Dermis blood vessel endothelial cell (primary cell): ENCODE results near the gene CNGB1. TPM values are rescaled to one million over a fixed set of nuclear protein-coding genes. Genes with fewer than 3 reads are reported as not detected.
"Not testable (repeated sequence)": the region's sequence is repeated elsewhere in the genome, so short reads cannot be mapped to it uniquely, and the experiment has no call there.

Source experiments
- DNase-seq: peaks from one replicate; pipeline ENCODE4 v3.0.0; 2010
- total RNA-seq: library from RNA; depleted of rRNA; stranded (reverse); fragments of >200 nt; gene quantifications from 2 replicates; pipeline ENCODE4 v1.2.3, GENCODE V29; 2014

The CNGB1 gene
- total RNA-seq, 1 donor from 2014 or later = not detected

- no peak for DNase-seq
These were observed 86.8 kb downstream of the CNGB1 start for GRCh38 chr16:57883953-57884654.

- no peak for DNase-seq
These were observed 87.4 kb downstream of the CNGB1 start for GRCh38 chr16:57883480-57883879.

- DNase-seq = no peak
These were observed 88.1 kb downstream of the CNGB1 start for GRCh38 chr16:57882792-57883191.

DNA sequence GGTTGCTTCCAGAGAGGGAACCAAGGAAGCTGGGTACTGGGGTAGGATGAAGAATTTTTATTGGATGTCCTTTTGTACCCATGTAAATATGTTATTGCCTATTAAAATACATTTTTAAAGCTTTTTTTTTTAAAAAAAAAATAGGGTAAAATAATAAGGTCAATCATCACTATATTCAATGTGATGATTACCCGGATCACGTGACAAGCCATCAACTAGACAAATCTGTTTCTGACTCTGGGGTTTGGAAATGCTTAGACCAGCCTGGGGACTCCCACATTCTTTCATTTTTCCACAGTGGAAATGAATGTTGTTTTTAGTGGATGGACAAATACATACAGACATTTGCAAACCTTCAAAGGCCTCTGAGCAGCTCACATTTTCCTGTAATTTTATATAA is 88.7 kb downstream of the CNGB1 start:
- DNase-seq = no peak

GRCh38 chr16:57878586-57878985 is 92.3 kb downstream of the CNGB1 start:
- no peak for DNase-seq

GRCh38 chr16:57876210-57876609 is 94.7 kb downstream of the CNGB1 start:
- no peak for DNase-seq

DNA sequence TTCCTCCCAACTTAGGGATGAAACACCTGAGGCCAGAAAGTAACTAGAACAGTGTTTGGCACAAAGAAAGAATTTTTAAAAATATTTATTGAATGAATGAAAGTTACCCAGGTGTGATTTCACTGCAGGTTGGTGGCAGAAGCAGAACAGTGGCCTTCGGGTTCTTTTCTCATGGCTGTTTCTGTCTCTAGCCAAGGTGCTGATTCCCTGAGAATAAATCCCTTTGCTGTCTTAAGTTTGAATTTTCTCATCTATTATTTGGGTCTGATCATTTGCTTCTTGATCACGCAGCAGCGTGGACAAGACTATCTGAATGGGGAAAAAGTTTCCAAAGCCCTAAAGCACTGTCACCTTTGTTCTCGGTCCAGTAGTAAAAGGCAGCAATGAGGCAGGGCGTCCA is 95.6 kb downstream of the CNGB1 start:
- DNase-seq = no peak

DNA sequence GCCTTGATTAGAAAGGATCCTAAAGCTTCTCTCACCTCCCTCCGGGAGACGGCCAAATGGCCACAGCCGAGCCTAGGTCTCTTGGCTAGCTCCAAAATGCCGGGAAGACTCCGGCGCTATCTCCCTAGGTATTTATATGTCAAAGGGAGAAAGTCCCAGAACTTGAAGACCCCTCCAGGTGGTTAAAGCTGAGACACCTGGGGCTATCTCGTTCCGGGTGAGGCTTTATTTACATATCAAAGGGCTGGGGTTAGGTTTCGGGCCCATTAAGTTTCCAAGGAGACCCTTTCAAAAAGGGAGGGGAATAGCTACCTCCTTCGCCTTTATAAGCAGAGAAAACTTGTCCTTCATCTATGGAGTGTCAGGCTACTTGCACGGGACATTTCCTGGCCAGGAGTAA is 97.7 kb downstream of the CNGB1 start:
- no peak for DNase-seq

DNA sequence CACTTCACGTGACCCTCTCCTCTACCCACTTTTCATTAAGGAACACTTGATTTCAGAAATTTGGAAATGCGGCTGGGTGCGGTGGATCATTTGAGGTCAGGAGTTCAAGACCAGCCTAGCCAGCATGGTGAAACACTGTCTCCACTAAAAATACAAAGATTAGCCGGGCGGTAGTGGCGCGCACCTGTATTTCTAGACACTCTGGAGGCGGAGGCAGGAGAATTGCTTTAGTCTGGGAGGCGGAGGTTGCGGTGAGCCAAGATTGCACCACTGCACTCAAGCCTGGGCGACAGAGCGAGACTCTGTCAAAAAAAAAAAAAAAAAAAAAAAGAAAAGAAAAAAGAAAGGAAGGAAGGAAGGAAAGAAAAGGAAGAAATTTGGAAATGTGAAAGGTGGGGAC is 98.2 kb downstream of the CNGB1 start:
- not testable (repeated sequence) for DNase-seq

DNA sequence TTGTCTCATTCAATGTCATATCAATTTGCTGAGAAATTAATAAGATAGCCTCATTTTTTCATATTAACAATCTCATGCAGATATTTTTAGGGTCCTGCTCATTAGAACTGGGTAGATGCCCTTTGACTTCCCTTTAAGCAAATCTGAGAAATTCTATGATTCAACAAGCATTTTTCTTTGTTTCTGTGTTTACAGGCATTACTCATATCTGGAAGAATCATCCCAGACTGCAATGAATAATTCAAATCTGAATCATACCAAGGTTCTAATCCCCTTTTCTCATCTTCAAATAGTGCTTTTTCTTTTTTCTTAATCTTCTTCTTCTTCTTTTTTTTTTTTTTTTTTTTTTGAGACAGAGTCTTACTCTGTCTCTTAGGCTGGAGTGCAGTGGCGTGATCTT is 99.5 kb downstream of the CNGB1 start:
- DNase-seq = peak; percentile 41

DNA sequence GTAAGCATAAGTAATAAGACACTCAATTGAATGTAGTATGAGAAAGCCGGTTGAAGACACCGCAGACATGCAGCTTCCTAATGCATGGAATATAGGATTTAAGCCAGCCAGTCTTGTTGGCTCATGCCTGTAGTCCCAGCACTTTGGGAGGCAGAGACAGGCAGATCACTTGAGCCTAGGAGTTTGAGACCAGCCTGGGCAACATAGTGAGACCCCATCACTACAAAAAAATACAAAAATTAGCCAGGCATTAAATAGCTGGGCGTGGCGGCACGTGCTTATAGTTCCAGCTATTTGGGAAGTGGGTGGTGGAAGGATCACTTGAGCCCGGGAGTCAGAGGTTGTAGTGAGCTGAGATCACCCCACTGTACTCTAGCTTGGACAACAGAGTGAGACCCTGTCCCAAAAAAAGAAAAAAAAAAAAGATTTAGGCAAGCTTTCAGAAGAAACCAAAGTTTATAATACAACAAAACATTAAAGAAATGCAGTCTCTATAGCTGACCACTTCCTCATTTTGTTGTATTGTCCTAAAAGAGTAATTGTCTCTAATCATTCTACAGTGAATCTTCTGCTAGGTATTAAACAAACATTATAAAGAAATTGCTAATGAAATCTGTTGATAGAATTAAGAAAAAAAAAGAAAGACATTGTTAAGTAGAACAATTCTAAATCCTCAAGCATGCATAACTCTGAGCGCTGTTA is 100.0 kb downstream of the CNGB1 start:
- DNase-seq = no peak

- DNase-seq = no peak
These were observed 101.9 kb downstream of the CNGB1 start for GRCh38 chr16:57868913-57869520.

DNA sequence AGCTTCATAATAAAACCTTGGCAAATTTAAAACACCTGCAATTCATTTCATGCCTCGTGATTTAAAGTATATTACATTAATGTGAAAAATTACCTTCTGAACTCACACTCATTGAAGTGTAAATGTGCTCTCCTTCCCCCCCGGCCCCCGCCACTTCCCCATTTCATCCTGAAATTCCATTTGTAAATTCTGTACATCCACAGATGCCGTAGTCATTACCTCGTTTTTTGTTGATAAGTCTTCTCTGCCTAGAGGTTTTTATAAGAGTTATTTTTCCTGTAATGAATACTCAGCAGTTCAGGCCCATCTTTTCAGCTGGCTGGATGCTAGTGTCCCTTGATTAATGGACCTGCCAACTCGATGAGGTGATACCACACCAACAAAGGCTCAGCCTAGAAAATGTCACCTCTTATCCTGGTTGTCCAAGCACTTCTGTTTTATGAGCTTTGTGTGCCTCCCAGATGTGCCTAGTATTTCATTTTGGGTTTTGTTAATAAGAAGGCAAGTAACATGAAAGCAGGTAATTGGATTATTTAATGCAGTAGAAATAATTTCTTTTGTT is 103.8 kb downstream of the CNGB1 start:
- no peak for DNase-seq

- DNase-seq = no peak
These were observed 104.4 kb downstream of the CNGB1 start for GRCh38 chr16:57866529-57866918.

GRCh38 chr16:57865746-57866528 is 105.0 kb downstream of the CNGB1 start:
- no peak for DNase-seq

- DNase-seq = peak; percentile 83
These were observed 107.3 kb downstream of the CNGB1 start for GRCh38 chr16:57863434-57864160.

DNA sequence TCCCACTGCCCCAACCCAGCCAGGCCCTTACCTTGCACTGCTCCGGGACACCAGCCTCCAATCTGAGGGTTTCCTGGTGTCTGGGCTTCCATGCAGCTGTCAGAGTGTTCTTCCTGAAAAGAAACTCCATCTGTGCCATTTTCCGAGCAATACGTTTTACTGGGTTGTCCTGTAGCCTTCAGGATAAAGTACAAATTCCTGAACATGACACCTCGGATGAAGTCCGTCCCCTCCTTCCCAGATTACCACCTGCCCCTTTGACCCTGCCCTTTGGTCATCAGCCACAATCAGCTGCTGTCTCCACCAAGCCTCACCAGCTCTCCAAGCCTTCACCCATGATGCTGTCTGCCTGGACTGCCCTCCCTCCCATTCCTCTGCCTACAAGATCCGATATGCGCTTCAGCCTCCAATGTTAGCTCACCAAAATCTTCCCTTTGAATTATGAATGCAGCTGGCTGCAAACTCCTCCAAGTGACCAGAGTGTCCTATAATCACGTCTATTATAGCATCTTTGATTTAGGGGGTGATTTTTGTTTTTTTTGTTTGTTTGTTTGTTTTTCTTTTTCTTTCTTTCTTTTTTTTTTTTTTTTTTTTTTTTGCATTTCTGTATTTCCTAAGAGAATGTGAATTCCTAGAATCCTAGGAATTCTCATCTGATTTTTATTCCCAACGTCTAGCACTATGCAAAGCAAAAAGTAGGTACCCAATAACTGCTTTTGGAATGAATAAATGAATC is 108.1 kb downstream of the CNGB1 start:
- no peak for DNase-seq

DNA sequence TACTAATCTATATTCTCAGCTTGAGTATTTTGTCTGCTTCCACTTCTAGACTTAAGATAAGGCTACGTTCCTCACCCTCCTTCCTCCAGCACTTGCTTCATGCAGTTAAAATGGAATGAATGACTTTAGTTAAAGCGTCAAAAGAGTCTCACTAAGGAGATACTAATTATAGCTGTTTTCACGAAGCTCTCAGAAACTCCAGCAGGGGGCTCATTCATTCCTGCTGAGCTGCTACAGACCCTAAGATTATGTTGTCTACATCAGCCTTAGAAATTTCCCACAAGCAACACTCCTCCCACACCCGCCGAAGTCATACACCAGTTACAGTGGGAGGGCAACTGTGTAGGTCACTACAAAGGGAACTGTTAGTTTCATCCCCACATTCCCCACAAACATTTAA is 111.6 kb downstream of the CNGB1 start:
- peak; percentile 44 for DNase-seq

DNA sequence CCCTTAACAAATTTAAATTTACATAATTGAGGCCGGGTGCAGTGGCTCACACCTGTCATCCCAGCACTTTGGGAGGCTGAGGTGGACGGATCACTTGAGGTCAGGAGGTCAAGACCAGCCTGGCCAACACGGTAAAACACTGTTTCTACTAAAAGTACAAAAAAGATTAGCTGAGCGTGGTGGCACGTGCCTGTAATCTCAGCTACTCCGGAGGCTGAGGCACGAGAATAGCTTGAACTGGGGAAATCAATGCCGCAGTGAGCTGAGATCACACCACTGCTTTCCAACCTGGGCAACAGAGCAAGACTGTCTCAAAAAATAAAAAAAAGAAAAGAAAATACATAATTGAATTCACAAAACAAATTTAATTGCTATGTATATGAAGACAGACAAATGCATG is 112.3 kb downstream of the CNGB1 start:
- no peak for DNase-seq

DNA sequence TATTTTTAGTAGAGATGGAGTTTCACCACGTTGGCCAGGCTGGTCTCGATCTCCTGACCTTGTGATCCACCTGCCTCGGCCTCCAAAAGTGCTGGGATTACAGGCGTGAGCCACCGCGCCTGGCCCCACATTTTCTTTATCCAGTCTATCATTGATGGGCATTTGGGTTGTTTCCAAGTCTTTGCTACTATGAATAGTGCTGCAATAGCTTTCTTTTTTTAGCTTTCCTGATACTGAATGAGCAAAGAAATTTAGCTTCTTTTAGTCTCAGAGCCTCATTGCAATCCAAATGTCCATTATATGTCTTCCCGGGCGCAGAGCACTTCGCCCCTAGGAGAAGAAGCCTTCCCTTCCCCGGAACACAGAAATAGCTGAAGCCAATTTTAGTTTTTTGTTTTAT is 112.9 kb downstream of the CNGB1 start:
- not testable (repeated sequence) for DNase-seq

DNA sequence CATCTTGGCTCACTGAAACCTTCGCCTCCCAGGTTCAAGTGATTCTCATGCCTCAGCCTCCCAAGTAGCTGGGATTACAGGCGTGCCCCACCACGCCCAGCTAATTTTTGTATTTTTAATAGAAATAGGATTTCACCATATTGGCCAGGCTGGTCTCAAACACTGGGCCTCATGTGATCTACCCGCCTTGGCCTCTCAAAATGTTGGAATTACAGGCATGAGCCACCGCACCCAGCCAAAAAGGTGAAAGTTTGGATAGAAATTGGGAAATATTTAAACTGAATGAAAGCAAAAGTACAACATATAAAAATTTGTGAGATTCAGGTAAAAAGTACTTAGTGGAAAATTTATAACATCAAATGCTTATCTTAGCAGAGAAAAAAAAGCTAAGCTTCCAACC is 115.7 kb downstream of the CNGB1 start:
- no peak for DNase-seq
